Caco-2 (cell line): Measurements from ENCODE around the gene HDAC9. TPM values are rescaled to one million over a fixed set of nuclear protein-coding genes. Genes with fewer than 3 reads are reported as not detected.

Experiments used
- BruUV-seq: library from RNA; stranded (reverse); fragments of 400-500 nt; replicated peaks from 2 replicates; lab custom pipeline; 2021; lab: Mats Ljungman, UMichigan
- CTCF ChIA-PET: fragments of 300-600 bp; sonication (Branson Sonifier 250); formaldehyde crosslinking; loops from one replicate; lab custom pipeline; 2022; ENCODE audit warnings: antibody characterized with exemption; lab: Charles Lee
- POLR2A ChIA-PET: fragments of 300-600 bp; sonication (Branson Sonifier 250); formaldehyde crosslinking; loops from one replicate; lab custom pipeline; 2022; ENCODE audit warnings: antibody characterized with exemption; lab: Charles Lee
- DNase-seq, 2 experiments: peaks; one replicate each; pipeline versions ENCODE4 v3.0.0 to v3.0.0-alpha.2; 2020 to 2022
- H3K27me3 ChIP-seq: replicated peaks from 2 replicates; pipeline ENCODE4 v1.6.0; 2011; ENCODE audit warnings: low read length; ENCODE audit not compliant: control insufficient read depth, insufficient read depth
- H3K36me3 ChIP-seq: 2 replicates; pipeline ENCODE4 v1.5.1; 2011; ENCODE audit warnings: low read length; ENCODE audit not compliant: control insufficient read depth, insufficient read depth
- H3K4me1 ChIP-seq: fragments of 250-450 bp; sonication (Bioruptor Pico); 2 replicates; pipeline ENCODE4 v1.5.1; 2020; ENCODE audit warnings: mild to moderate bottlenecking
- H3K4me3 ChIP-seq: 2 replicates; pipeline ENCODE4 v1.5.1; 2011; ENCODE audit warnings: low read depth, mild to moderate bottlenecking, control low read depth, low read length
- H3K9me3 ChIP-seq: fragments of 250-450 bp; sonication (Bioruptor Pico); 2 replicates; pipeline ENCODE4 v1.5.1; 2020; ENCODE audit warnings: mild to moderate bottlenecking, moderate library complexity
- H3K27ac Mint-ChIP-seq: one replicate; pipeline ENCODE4 v1.8.0; 2022; ENCODE audit warnings: mixed read lengths; ENCODE audit not compliant: unreplicated experiment
- H3K27me3 Mint-ChIP-seq: one replicate; pipeline ENCODE4 v1.8.0; 2022; ENCODE audit warnings: mixed read lengths; ENCODE audit not compliant: insufficient read depth, unreplicated experiment
- H3K36me3 Mint-ChIP-seq: one replicate; pipeline ENCODE4 v1.8.0; 2022; ENCODE audit warnings: mild to moderate bottlenecking, mixed read lengths; ENCODE audit not compliant: insufficient read depth, unreplicated experiment
- H3K4me1 Mint-ChIP-seq: one replicate; pipeline ENCODE4 v1.8.0; 2022; ENCODE audit warnings: low read depth, mixed read lengths; ENCODE audit not compliant: unreplicated experiment
- H3K4me3 Mint-ChIP-seq: one replicate; pipeline ENCODE4 v1.8.0; 2022; ENCODE audit warnings: mild to moderate bottlenecking, moderate library complexity, mixed read lengths; ENCODE audit not compliant: unreplicated experiment
- H3K9me3 Mint-ChIP-seq: one replicate; pipeline ENCODE4 v1.8.0; 2022; ENCODE audit warnings: mixed read lengths; ENCODE audit not compliant: unreplicated experiment
- CTCF ChIP-seq, 2 experiments: fragments of 200-600 bp in 1 of 2; IDR thresholded peaks; 1 replicate in 1 of 2; 2 replicates in 1 of 2; pipeline versions ENCODE4 v1.5.1 to v1.8.0; 2011 to 2022; ENCODE audit warnings: antibody characterized with exemption in 1 of 2, control low read depth in 1 of 2, inconsistent platforms in 1 of 2, low read depth in 1 of 2, low read length in 1 of 2, mild to moderate bottlenecking in 1 of 2, moderate library complexity in 1 of 2; ENCODE audit not compliant: insufficient read depth in 1 of 2, severe bottlenecking in 1 of 2, unreplicated experiment in 1 of 2
- intact Hi-C: fragments of 100-400 bp; cut with micrococcal nuclease; formaldehyde crosslinking; loops from one replicate; pipeline ENCODE4 v1.10.0; 2022; ENCODE audit not compliant: unreplicated experiment
- total RNA-seq: library from RNA; stranded (reverse); gene quantifications from 2 replicates; pipeline ENCODE4 v1.2.3, GENCODE V29; 2022

Gene HDAC9
- total RNA-seq, 1 experiment from 2014 or later = 0.27 TPM

DNA sequence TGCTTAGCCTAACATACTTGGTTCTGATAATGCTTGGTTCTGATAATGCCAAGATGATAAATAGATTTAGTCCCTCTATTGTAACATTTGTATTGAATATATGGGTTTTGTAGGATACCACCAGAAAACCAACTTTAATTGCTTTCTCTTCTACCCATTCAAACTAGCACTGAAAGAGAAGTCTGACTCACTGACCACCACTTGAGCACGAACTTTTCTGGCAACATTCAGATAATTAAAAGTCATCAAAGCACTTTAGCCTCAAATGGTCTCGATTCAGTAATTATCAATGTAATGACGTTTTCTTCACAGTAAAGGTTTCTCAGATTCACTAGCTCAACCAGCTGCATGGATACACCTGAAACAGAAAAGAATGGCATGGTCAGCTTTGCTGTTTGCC, 63.0 kb downstream of the HDAC9 start:
- no peaks in the 10 kb centered on the region for H3K4me1 Mint-ChIP-seq
- CTCF ChIA-PET = no interaction called here

DNA sequence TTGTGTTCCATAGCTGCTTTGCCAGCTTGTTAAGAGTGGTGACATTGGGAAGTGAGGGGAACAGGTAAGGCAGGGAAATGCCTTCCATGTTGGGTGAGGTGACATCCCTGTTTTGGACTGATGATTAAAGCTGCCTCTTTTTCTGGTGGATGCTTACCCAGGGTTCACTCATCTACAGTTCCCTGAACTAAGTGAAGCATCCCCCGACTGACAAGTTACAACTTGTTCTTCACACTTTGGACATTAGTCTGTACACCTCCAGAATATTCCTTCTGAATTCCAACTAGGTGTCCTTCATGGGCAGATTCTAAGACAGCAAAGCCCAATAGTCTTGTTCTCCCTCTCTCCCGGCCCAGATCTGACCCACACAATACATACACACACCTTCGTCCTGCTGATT, 63.4 kb downstream of the HDAC9 start:
- Mint-ChIP-seq H3K27ac (no peak overlapping the region), H3K9me3 (no peaks in the 10 kb centered on the region), H3K4me1 (no peaks in the 10 kb centered on the region), H3K27me3 (peaks cover 3% of the 10 kb centered on the region), H3K36me3 (no peaks in the 10 kb centered on the region), H3K4me3 (no peak overlapping the region)
- DNase-seq = no peak
- ChIA-PET CTCF (no interaction called here), POLR2A (no interaction called here)
- no peak overlapping the region for H3K4me3 ChIP-seq
- H3K4me1 ChIP-seq = no peaks in the 10 kb centered on the region
- H3K9me3 ChIP-seq = no peaks in the 10 kb centered on the region
- no peaks in the 10 kb centered on the region for H3K36me3 ChIP-seq
- intact Hi-C loops = no loop called here
- no peaks in the 10 kb centered on the region for H3K27me3 ChIP-seq
- no peak for TF ChIP-seq CTCF (IDR thresholded peaks at IDR 0.05; ENCODE audit: insufficient read depth in 1 of 2, low read depth in 1 of 2, low read length in 1 of 2, severe bottlenecking in 1 of 2, unreplicated experiment in 1 of 2)
- no TSS peak for BruUV-seq

More for the DNA sequence above, 63.0 kb downstream of the HDAC9 start:
- intact Hi-C loops = no loop called here
- Histone ChIP-seq H3K4me3 (no peak overlapping the region), H3K27me3 (no peaks in the 10 kb centered on the region), H3K9me3 (no peaks in the 10 kb centered on the region), H3K4me1 (no peaks in the 10 kb centered on the region), H3K36me3 (no peaks in the 10 kb centered on the region)
- Mint-ChIP-seq H3K36me3 (no peaks in the 10 kb centered on the region), H3K4me3 (no peak overlapping the region), H3K27me3 (peaks cover 3% of the 10 kb centered on the region), H3K9me3 (no peaks in the 10 kb centered on the region), H3K27ac (no peak overlapping the region)
- DNase-seq = no peak
- no TSS peak for BruUV-seq
- POLR2A ChIA-PET = no interaction called here
- no peak for TF ChIP-seq CTCF (IDR thresholded peaks at IDR 0.05; ENCODE audit: insufficient read depth in 1 of 2, low read depth in 1 of 2, low read length in 1 of 2, severe bottlenecking in 1 of 2, unreplicated experiment in 1 of 2)

GRCh38 chr7:18559756-18560155, 64.2 kb downstream of the HDAC9 start:
- BruUV-seq = no TSS peak
- Histone ChIP-seq H3K4me3 (no peak overlapping the region), H3K4me1 (no peaks in the 10 kb centered on the region), H3K9me3 (no peaks in the 10 kb centered on the region), H3K27me3 (no peaks in the 10 kb centered on the region), H3K36me3 (no peaks in the 10 kb centered on the region)
- Mint-ChIP-seq H3K36me3 (no peaks in the 10 kb centered on the region), H3K27me3 (peaks cover 3% of the 10 kb centered on the region), H3K4me1 (no peaks in the 10 kb centered on the region), H3K27ac (no peak overlapping the region), H3K9me3 (no peaks in the 10 kb centered on the region), H3K4me3 (no peak overlapping the region)
- no peak for DNase-seq
- TF ChIP-seq CTCF (IDR thresholded peaks at IDR 0.05; ENCODE audit: insufficient read depth in 1 of 2, low read depth in 1 of 2, low read length in 1 of 2, severe bottlenecking in 1 of 2, unreplicated experiment in 1 of 2) = no peak
- ChIA-PET CTCF (no interaction called here), POLR2A (no interaction called here)
- intact Hi-C loops = no loop called here
